BJ (cell line): Measurements from ENCODE around the gene KIAA0930. TPM values are rescaled to one million over a fixed set of nuclear protein-coding genes. Genes with fewer than 3 reads are reported as not detected.

ENCODE experiments used
- CTCF ChIA-PET: fragments of 350-600 bp; formaldehyde crosslinking; extraction: SDS; loops from one replicate; lab custom pipeline; 2021; ENCODE audit warnings: antibody characterized with exemption, inconsistent platforms; lab: Yijun Ruan, JAX
- POLR2A ChIA-PET: fragments of 300-600 bp; sonication (Branson Sonifier 250); formaldehyde crosslinking; extraction: SDS; loops from one replicate; lab custom pipeline; 2021; ENCODE audit warnings: antibody characterized with exemption; lab: Charles Lee
- DNase-seq: peaks from one replicate; pipeline ENCODE4 v3.0.0-alpha.2; 2011; ENCODE audit warnings: low read depth
- H3K27me3 ChIP-seq: 2 replicates; pipeline ENCODE4 v1.6.0; 2011; ENCODE audit warnings: low read length; ENCODE audit not compliant: control insufficient read depth, insufficient read depth
- H3K36me3 ChIP-seq: 2 replicates; pipeline ENCODE4 v1.5.1; 2011; ENCODE audit warnings: low read length; ENCODE audit not compliant: control insufficient read depth, insufficient read depth
- H3K4me3 ChIP-seq: 2 replicates; pipeline ENCODE4 v1.5.1; 2011; ENCODE audit warnings: low read depth, mild to moderate bottlenecking, control low read depth, low read length
- CTCF ChIP-seq: IDR thresholded peaks from 2 replicates; pipeline ENCODE4 v1.5.1; 2011; ENCODE audit warnings: low read depth, mild to moderate bottlenecking, control low read depth, inconsistent platforms, low read length, moderate library complexity; ENCODE audit not compliant: insufficient read depth
- polyA plus RNA-seq: library from polyadenylated mRNA; depleted of rRNA; stranded (reverse); fragments of >200 nt; gene quantifications from 2 replicates; pipeline ENCODE4 v1.2.3, GENCODE V29; 2011

KIAA0930 gene
- polyA plus RNA-seq, 1 experiment = 64.0 TPM

- H3K27me3 ChIP-seq = no peaks in the 10 kb centered on the region
- no peak for DNase-seq
- no peak for TF ChIP-seq CTCF
- H3K36me3 ChIP-seq = peaks cover 10% of the 10 kb centered on the region
- POLR2A ChIA-PET = no interaction called here
- H3K4me3 ChIP-seq = peak overlapping the region; percentile 75
- CTCF ChIA-PET = no interaction called here
These were observed 1.6 kb downstream of the KIAA0930 start for GRCh38 chr22:45238957-45239680.

- no peaks in the 10 kb centered on the region for H3K27me3 ChIP-seq
- TF ChIP-seq CTCF = no peak
- no peak overlapping the region for H3K4me3 ChIP-seq
- ChIA-PET CTCF (interaction anchor here (1.0 kb wide), 1 partner anchor 30 kb away, joined by 3 read pairs; no protein-coding TSS in a partner anchor), POLR2A (no interaction called here)
- DNase-seq = no peak
- peaks cover 12% of the 10 kb centered on the region for H3K36me3 ChIP-seq
These were observed 2.4 kb downstream of the KIAA0930 start for GRCh38 chr22:45238076-45238956.

GRCh38 chr22:45237065-45237990 is 3.4 kb downstream of the KIAA0930 start:
- TF ChIP-seq CTCF = no peak
- Histone ChIP-seq H3K36me3 (peaks cover 12% of the 10 kb centered on the region), H3K4me3 (no peak overlapping the region), H3K27me3 (no peaks in the 10 kb centered on the region)
- POLR2A ChIA-PET = no interaction called here
- CTCF ChIA-PET = interaction anchor here (0.7 to 1.0 kb wide), 2 partner anchors 28 to 29 kb away, joined by 3 read pairs; no protein-coding TSS in a partner anchor
- DNase-seq = no peak

GRCh38 chr22:45235851-45236342 is 4.8 kb downstream of the KIAA0930 start:
- no peak for TF ChIP-seq CTCF
- ChIA-PET CTCF (interaction anchor here (0.6 to 1.4 kb wide), 2 partner anchors 11 to 24 kb away, joined by 3 to 4 read pairs; no protein-coding TSS in a partner anchor), POLR2A (no interaction called here)
- DNase-seq = no peak
- H3K4me3 ChIP-seq = no peak overlapping the region
- peaks cover 12% of the 10 kb centered on the region for H3K36me3 ChIP-seq
- no peaks in the 10 kb centered on the region for H3K27me3 ChIP-seq
